Lower lobe of right lung (tissue), 2 donors: ENCODE data around the gene DUSP10. TPM values are rescaled to one million over a fixed set of nuclear protein-coding genes. Genes with fewer than 3 reads are reported as not detected.

Source experiments
- ATAC-seq, 2 donors: fragments of 200-7000 bp; cut with Tn5 transposase; one replicate each; pipeline ENCODE4 v1.9.1; 2020 to 2022; ENCODE audit warnings: mild to moderate bottlenecking in 2 of 2, moderate library complexity in 2 of 2
- DNase-seq: peaks from one replicate; pipeline ENCODE4 v3.0.0-alpha.2; 2020
- H3K27ac ChIP-seq: fragments of 200-600 bp; one replicate; pipeline ENCODE4 v1.8.0; 2022
- H3K27me3 ChIP-seq: fragments of 200-600 bp; one replicate; pipeline ENCODE4 v1.8.0; 2022; ENCODE audit warnings: low read depth
- H3K36me3 ChIP-seq: fragments of 200-600 bp; one replicate; pipeline ENCODE4 v1.8.0; 2022; ENCODE audit warnings: mild to moderate bottlenecking
- H3K4me1 ChIP-seq: fragments of 200-600 bp; one replicate; pipeline ENCODE4 v1.8.0; 2022
- H3K4me3 ChIP-seq: fragments of 200-600 bp; one replicate; pipeline ENCODE4 v1.8.0; 2022; ENCODE audit warnings: mild to moderate bottlenecking
- H3K9me3 ChIP-seq: fragments of 200-600 bp; one replicate; pipeline ENCODE4 v1.8.0; 2022
- CTCF ChIP-seq: fragments of 200-600 bp; IDR thresholded peaks from one replicate; pipeline ENCODE4 v1.8.0; 2022; ENCODE audit warnings: antibody characterized with exemption, mild to moderate bottlenecking
- intact Hi-C: fragments of 100-400 bp; cut with DNase I; formaldehyde crosslinking; loops from one replicate; pipeline ENCODE4 v1.11.0; 2022
- total RNA-seq: library from RNA; stranded (reverse); fragmentation: NEBNext Ultra II Directional; extraction: Animal tissue kit (Norgen Biotek cat#: 25700); gene quantifications from one replicate; pipeline ENCODE4 v1.2.1, GENCODE V29; 2021
- donor health status: DM: no; HTN: yes; CAD: no; lungs with severe emphysema.

DUSP10 gene
- total RNA-seq, 1 donor from 2014 or later, result 8.7 TPM

- ATAC-seq (peak; percentile 59 to 73), DNase-seq (peak; percentile 64)
- Histone ChIP-seq H3K36me3 (no peaks in the 10 kb centered on the region), H3K4me3 (no peak overlapping the region), H3K27ac (peak overlapping the region; percentile 38), H3K4me1 (peaks cover 36% of the 10 kb centered on the region), H3K9me3 (no peaks in the 10 kb centered on the region), H3K27me3 (no peaks in the 10 kb centered on the region)
- intact Hi-C loops, result no loop called here
- no peak for TF ChIP-seq CTCF
Measured at GRCh38 chr1:221778535-221779142, 36.8 kb upstream of the DUSP10 start.

- ATAC-seq (no peak), DNase-seq (no peak)
- Histone ChIP-seq H3K36me3 (no peaks in the 10 kb centered on the region), H3K27me3 (no peaks in the 10 kb centered on the region), H3K27ac (peak overlapping the region; percentile 38), H3K9me3 (no peaks in the 10 kb centered on the region), H3K4me3 (no peak overlapping the region), H3K4me1 (peaks cover 36% of the 10 kb centered on the region)
- intact Hi-C loops, result no loop called here
- no peak for TF ChIP-seq CTCF
Measured at GRCh38 chr1:221778125-221778524, 36.2 kb upstream of the DUSP10 start.

- no peak overlapping the region for H3K27ac ChIP-seq
- H3K4me1 ChIP-seq, result peaks cover 33% of the 10 kb centered on the region
- H3K36me3 ChIP-seq, result no peaks in the 10 kb centered on the region
- intact Hi-C loops, result no loop called here
- H3K27me3 ChIP-seq, result no peaks in the 10 kb centered on the region
- no peaks in the 10 kb centered on the region for H3K9me3 ChIP-seq
- DNase-seq, result no peak
- H3K4me3 ChIP-seq, result no peak overlapping the region
- ATAC-seq, result peak; percentile 14 to 42
- TF ChIP-seq CTCF, result no peak
Measured at GRCh38 chr1:221777431-221778072, 35.7 kb upstream of the DUSP10 start.

- peak in 1 of 2 donors; percentile 54 for ATAC-seq
- Histone ChIP-seq H3K27ac (peak overlapping the region; percentile 6), H3K4me3 (no peak overlapping the region), H3K36me3 (no peaks in the 10 kb centered on the region), H3K4me1 (peaks cover 25% of the 10 kb centered on the region), H3K9me3 (no peaks in the 10 kb centered on the region), H3K27me3 (no peaks in the 10 kb centered on the region)
- intact Hi-C loops, result no loop called here
- no peak for DNase-seq
- no peak for TF ChIP-seq CTCF
Measured at GRCh38 chr1:221776495-221777301, 34.8 kb upstream of the DUSP10 start.

GRCh38 chr1:221775206-221775605 lies 33.3 kb upstream of the DUSP10 start:
- no peak overlapping the region for H3K27ac ChIP-seq
- H3K9me3 ChIP-seq, result no peaks in the 10 kb centered on the region
- no peaks in the 10 kb centered on the region for H3K36me3 ChIP-seq
- ATAC-seq (no peak), DNase-seq (no peak)
- no peak for TF ChIP-seq CTCF
- no peak overlapping the region for H3K4me3 ChIP-seq
- intact Hi-C loops, result no loop called here
- peaks cover 25% of the 10 kb centered on the region for H3K4me1 ChIP-seq
- H3K27me3 ChIP-seq, result no peaks in the 10 kb centered on the region
